Measurements from ENCODE around the gene FHAD1.

- TF ChIP-seq TAF1 (IDR thresholded peaks at IDR 0.05; ENCODE audit: low read depth) (no peak), CEBPB (IDR thresholded peaks at IDR 0.05) (no peak), REST (IDR thresholded peaks at IDR 0.05; ENCODE audit: low read depth) (no peak), EGR1 (IDR thresholded peaks at IDR 0.05) (no peak), EP300 (IDR thresholded peaks at IDR 0.05; ENCODE audit: borderline replicate concordance) (no peak), NFIC (IDR thresholded peaks at IDR 0.05) (no peak), FOXM1 (IDR thresholded peaks at IDR 0.05; ENCODE audit: borderline replicate concordance, low read depth) (no peak), YY1 (IDR thresholded peaks at IDR 0.05; ENCODE audit: low read depth) (no peak), TEAD4 (IDR thresholded peaks at IDR 0.05) (no peak), CREB1 (IDR thresholded peaks at IDR 0.05; ENCODE audit: low read depth) (no peak), TCF12 (IDR thresholded peaks at IDR 0.05; ENCODE audit: low read depth) (no peak), USF1 (IDR thresholded peaks at IDR 0.05) (no peak)
Measured at GRCh38 chr1:15370781-15371520, 123.9 kb downstream of the FHAD1 start.
